CD4-positive, alpha-beta T cell treated with Interleukin-4 for 1 hour (primary cell): ENCODE measurements around the gene NFYA.

Experiments
- DNase-seq, 2 donors: peaks; one replicate each; pipeline ENCODE4 v3.0.0-alpha.2; 2020 to 2022

Gene NFYA

DNA sequence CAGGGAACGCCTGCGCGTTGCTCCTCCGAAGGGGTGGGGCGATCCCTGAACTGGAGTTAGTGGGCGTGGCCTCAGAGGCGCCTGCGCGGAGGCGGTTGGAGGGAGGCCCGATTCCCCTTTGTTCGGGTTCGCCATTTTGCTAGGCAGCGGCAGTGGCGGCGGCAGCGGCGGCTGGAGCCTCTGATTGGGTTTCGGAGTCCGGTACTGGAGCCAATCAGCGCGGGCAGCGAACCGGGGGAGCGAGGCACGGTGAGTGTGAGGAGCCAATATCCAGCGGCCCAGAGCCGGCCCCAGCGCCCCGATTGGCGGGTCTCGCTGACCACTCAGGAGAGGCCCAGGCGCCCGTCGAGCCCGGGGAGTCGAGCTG, at the start of gene NFYA:
TSS of gene NFYA (plus strand) at position 139 of the 367 bp plus-strand sequence. CDS start 6,116 bp downstream, outside the sequence.
- no peak for DNase-seq

GRCh38 chr6:41023114-41023513, 49.7 kb upstream of the NFYA start:
- DNase-seq = no peak

DNA sequence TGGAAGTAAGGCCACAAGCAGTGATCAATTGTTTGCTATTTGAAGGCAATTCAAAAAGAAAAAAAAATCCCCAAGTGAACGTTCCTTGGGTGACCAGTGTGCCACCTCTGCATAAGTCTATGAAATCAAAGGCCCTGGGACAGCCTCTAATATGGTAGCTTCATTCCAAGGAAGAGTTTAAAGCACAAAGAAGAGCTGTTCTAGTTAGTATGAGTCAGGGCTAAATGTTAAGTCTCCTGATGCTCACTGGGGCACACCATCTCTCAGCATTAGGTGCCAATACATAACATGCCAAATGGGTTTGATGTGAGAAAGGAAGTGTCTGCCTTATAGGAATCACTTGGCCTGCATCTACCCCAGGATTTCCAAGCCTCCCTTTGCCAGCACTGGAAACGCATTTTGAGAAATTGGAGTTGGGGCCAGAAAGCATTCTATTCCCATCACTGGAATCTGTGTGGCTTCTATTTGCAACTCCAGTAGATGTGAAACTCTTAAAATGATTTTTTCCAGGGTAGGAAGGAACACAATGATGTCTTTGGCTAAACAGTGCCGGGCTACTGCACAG, 46.7 kb upstream of the NFYA start:
- no peak for DNase-seq

DNA sequence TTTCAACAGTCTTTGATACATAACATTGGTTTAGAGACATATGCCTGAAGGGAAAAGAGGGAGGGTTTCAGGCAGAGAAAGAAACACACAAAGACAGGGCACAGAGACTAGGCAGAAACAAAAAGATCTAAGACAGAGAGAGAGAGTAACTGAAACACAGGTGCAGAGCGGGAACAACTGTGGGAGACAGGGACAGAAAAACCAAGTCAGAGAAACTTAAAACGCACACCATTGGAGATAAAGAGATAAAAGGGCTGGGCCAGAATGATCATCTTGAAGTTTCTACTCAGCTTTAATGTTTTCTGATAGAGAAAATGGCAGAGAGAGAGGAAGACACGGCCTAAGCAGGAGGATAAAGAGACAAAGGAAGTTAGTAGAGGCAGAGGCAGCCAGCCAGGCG, 45.5 kb upstream of the NFYA start:
- no peak for DNase-seq

DNA sequence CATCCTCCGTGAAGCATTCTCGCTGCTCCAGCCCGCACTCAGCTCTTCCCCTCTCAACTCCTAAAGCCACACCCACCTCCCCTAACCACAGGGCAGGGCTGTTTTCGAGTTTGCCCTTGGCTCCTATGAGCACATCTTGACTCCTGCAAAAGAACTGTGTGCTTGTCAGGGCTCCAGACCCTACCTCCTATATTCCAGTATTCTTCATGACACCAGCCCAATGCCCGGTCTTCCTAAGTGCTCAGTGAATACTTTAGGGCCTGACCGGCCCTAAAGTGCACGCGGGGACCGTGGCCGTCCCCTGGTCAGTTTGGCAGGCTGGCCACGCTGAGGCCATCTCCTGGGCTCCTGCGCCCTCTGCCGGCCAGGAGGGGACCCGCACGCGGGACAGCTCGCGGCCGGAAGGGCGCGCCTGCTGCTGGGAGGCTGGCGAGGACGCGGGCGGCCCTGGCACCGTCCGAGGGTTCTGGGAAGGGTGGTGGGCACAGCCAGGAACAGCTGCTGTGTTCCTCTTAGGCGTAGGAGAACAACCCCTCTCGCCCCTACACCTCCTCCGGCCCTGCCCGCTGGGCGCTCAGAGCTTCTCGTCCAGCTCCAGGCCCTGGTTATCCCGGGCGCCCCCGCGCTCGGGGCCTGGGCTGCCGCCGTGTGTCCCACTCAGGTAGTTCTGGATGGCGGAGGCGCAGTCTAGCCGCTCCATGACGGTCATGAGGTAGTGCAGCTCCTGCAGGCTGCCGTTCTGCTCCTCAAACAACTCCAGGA, 44.8 kb upstream of the NFYA start:
- peak; percentile 69 for DNase-seq

GRCh38 chr6:41028561-41029412, 44.0 kb upstream of the NFYA start:
- DNase-seq = no peak

- no peak for DNase-seq
Measured at GRCh38 chr6:41032830-41033229, 39.9 kb upstream of the NFYA start.

DNA sequence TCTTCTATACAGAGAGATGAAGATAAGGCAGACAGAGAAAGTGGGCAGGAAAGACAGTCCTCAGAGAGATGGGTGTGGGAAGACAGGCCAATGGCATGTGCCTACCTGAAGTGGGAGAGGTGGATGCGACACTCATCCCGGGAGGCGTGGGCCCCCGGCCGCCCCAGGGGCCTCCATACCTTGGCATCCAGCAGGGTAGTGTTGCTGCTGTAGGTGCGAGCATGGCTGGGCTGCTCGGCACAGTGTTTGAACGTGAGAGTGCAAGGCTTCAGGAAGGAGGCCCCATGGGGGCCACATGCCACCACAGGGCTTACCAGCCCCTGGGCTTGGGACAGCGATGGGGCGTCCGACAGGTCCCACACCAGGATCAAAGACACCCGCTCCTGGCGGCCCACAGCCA, 39.0 kb upstream of the NFYA start:
- DNase-seq = no peak

GRCh38 chr6:41036186-41036585, 36.6 kb upstream of the NFYA start:
- no peak for DNase-seq

GRCh38 chr6:41036601-41037000, 36.2 kb upstream of the NFYA start:
- no peak for DNase-seq

- DNase-seq = no peak
Measured at GRCh38 chr6:41037107-41037900, 35.5 kb upstream of the NFYA start.

DNA sequence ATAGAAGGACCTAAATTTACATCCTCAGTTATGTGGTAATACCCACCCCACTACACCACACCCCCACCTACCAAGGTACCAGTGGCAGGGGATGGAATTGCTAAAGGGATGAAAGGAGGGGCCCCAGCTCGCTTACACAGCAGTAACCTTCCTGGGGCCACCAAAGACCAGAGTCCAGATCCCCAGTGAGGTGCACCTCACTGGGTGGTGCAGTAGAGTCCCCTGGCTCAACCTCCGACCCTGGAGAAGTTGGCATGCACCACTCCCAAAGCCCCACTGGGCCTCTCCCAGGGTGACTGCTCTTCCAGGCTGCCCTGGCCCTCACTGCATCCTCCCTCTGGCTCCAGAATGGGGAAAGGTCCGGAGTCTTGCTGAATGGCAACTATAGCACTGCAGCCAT, 34.6 kb upstream of the NFYA start:
- DNase-seq = no peak

DNA sequence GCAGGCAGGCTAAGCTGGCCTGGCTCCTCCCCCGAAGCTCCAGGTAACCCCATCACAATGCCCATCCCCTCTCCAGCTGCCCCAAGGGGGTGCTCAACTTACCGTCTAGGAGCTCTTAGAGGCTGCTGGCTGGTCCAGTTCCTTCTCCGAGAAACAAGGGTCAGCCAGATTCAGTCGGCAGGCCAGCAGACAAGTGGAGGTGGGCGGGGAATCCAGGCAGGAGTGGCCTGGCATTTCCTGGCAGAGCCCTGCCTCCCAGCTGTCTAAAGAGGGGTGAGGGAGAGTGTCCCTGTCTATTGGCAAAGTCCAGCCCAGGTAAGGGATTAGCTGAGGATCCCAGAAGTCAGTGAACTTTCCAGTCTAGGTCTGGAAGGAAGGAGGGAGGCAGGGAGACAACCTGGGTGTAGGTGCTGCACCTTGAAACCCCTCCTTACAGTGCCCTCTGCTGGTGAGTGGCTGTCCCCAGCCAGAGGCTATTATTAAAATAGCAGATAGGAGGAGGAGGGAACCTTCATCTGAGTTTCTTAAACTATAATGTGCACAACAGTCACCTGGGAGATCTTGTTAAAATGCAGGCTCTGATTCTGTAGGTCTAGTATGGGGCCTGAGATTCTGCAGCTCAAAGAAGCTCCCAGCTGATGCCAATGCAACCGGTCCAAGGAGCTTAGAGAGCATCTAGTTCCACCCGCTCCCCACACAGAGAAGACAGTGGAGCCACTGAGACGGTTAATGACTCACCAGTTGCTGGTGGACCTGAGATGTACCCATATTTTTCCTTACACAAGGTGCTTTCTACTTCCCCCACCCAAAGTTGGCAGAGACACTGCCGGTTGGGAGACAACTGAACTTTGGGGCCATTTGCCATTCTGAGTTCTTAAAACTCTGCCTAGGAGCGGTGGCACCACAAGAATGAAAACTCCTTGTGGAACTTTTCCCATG, 33.4 kb upstream of the NFYA start, which contains the start of gene UNC5CL:
TSS of gene UNC5CL (minus strand) at position 162 of the 939 bp plus-strand sequence. CDS start 4,147 bp downstream, outside the sequence.
- peak; percentile 49 to 51 for DNase-seq

GRCh38 chr6:41040101-41040939, 32.5 kb upstream of the NFYA start:
- DNase-seq = no peak

DNA sequence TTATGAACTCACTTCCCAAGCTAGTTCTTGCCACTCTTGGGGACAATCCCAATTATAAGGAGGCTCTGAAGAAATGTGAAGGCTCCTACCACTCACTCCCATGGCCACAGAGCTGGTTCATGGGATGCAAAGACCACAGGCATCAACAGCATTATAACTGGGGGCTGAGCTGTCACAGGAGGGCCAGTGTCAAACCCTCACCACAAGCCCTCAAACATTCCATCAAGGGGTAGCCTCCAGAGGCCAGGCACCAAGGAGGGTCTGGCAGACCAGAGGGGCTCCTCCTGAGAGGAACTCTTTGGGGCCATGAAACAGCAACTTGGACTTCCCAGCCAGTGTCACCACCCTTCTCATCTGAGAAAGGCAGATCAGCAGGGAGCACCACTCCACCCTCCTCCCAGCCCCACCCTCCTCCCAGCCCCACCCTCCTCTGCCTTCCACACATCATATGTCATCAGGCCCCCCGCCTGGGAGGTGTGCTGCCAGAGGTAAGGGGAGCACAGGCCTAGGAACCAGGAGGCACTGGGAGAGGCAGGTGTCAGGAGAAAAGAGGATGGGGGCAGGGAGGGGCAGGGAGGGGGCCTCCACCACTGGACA, 31.7 kb upstream of the NFYA start:
- DNase-seq = no peak

GRCh38 chr6:41042226-41043055, 30.3 kb upstream of the NFYA start, which contains the start of gene TSPO2:
TSPO2 (plus strand) TSS chr6:41042467; CDS start chr6:41042986, 519 bp downstream.
- DNase-seq = no peak

GRCh38 chr6:41043151-41043550, 29.6 kb upstream of the NFYA start:
- DNase-seq = no peak

GRCh38 chr6:41045664-41046063, 27.1 kb upstream of the NFYA start:
- no peak for DNase-seq

- no peak for DNase-seq
Measured at GRCh38 chr6:41046084-41046483, 26.7 kb upstream of the NFYA start.
